Measurements from ENCODE around the gene DGKZ. TPM values are rescaled to one million over a fixed set of nuclear protein-coding genes. Genes with fewer than 3 reads are reported as not detected.

Gene DGKZ
- 12.5 and 55.5 TPM in 2 replicates for total RNA-seq (ENCODE audit: low replicate concordance)

GRCh38 chr11:46346886-46347636, at the start of gene DGKZ:
Gene DGKZ, plus strand, starts transcription at chr11:46347463. Its CDS starts 197 bp downstream, at chr11:46347660.
- Histone ChIP-seq H2AFZ (replicated peaks) (peak within 1 kb of the TSS; percentile 48), H3K79me2 (ENCODE audit: low read depth) (peaks cover 39% of the 10 kb centered on the region), H3K4me3 (peak within 1 kb of the TSS; percentile 93), H3F3A (ENCODE audit: low read depth) (peaks cover 9% of the 10 kb centered on the region), H3K27me3 (peaks cover 12% of the 10 kb centered on the region), H3K4me1 (peaks cover 29% of the 10 kb centered on the region), H3K36me3 (no peaks in the 10 kb centered on the region), H3K4me2 (peak within 1 kb of the TSS; percentile 99), H4K20me1 (ENCODE audit: low read depth) (peaks cover 35% of the 10 kb centered on the region), H3K27ac (no peak within 1 kb of the TSS), H3K9me3 (ENCODE audit: low read depth) (no peaks in the 10 kb centered on the region), H3K9ac (peak within 1 kb of the TSS; percentile 66)
- Mint-ChIP-seq H3K36me3 (no peaks in the 10 kb centered on the region), H3K4me1 (peaks cover 50% of the 10 kb centered on the region), H3K27ac (peak within 1 kb of the TSS; percentile 0), H3K9me3 (peaks cover 4% of the 10 kb centered on the region), H3K27me3 (ENCODE audit: insufficient read depth, low read depth) (peaks cover 15% of the 10 kb centered on the region), H3K4me3 (peak within 1 kb of the TSS; percentile 88)
- DNase-seq (ENCODE audit: low spot score) = peak; percentile 95
- peak; percentile 64 for TF ChIP-seq CTCF (IDR thresholded peaks at IDR 0.05)
- TF ChIP-seq EZH2phosphoT487 (IDR thresholded peaks at IDR 0.05) = no peak
- TF ChIP-seq EZH2 (IDR thresholded peaks at IDR 0.05) = no peak

DNA sequence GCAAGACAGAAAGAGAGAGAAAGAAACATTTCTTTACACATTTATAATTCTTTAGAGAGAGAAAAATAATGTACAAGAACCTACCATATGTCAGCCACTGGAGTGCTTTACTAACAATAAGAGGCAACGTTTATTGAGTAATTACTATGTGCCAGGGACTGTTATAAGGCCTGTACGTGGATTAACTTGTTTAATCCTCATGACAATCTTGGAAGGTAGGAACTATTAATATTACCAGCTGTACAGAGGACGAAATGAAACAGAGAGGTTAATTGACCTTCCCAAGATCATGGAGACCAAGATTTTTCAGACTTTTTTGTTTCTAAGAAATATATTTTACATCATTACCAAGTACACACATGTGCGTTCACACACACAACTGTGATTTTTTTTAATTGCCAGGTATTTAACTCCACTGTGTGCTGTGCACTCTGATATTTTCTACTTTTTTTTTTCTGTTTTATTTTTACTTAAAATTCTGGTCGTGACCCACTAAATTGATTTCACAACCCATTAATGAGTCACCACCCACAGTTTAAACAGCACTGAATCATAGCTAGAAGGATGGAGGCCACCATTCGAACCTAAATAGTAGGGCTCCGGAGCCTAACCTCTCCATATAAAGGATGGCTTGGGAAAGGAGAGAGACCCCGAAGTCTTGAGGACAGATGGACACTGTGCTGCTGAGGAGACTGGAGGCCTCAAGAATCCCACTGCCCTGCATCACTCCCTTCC, 48.4 kb upstream of the DGKZ start:
- peaks cover 6% of the 10 kb centered on the region for H3K27me3 Mint-ChIP-seq (ENCODE audit: insufficient read depth, low read depth)
- Histone ChIP-seq H3F3A (ENCODE audit: low read depth) (peaks cover 30% of the 10 kb centered on the region), H3K4me1 (peaks cover 29% of the 10 kb centered on the region), H3K9ac (no peak overlapping the region), H3K4me2 (no peak overlapping the region), H3K4me3 (no peak overlapping the region), H3K27ac (no peak overlapping the region), H3K9me3 (ENCODE audit: low read depth) (no peaks in the 10 kb centered on the region), H2AFZ (replicated peaks) (no peak overlapping the region), H3K79me2 (ENCODE audit: low read depth) (no peaks in the 10 kb centered on the region), H4K20me1 (ENCODE audit: low read depth) (no peaks in the 10 kb centered on the region), H3K27me3 (peaks cover 7% of the 10 kb centered on the region), H3K36me3 (no peaks in the 10 kb centered on the region)
- no peak overlapping the region for H3K4me3 Mint-ChIP-seq
- H3K4me1 Mint-ChIP-seq = peaks cover 23% of the 10 kb centered on the region
- no peaks in the 10 kb centered on the region for H3K9me3 Mint-ChIP-seq
- no peak overlapping the region for H3K27ac Mint-ChIP-seq
- TF ChIP-seq EZH2 (IDR thresholded peaks at IDR 0.05) = no peak
- TF ChIP-seq EZH2phosphoT487 (IDR thresholded peaks at IDR 0.05) = no peak
- TF ChIP-seq CTCF (IDR thresholded peaks at IDR 0.05) = no peak
- no peak for DNase-seq (ENCODE audit: low spot score)
- H3K36me3 Mint-ChIP-seq = no peaks in the 10 kb centered on the region

DNA sequence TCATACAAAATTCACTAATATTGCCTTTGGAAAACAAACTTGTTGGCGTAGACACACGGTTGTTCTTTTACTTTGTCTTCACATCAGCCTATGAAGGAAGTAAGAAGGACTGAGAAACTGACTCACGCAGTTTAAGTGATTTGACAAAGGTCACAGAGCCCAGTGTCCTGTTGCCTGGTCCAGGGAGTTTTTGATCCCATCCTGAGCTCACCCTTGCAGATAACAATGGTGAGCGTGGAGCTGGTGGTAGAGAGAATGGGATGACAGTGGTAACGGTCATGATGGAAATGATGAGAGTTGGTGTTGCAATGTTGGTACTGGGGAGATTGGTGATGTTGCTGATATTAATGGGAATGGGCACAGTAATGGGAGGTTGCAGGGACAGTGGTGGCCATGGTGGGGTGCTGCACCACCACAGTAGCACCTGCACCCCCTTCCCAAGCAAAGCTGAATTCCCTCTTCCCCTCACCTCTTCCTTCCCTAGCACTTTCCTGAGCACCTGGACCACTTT, 47.8 kb upstream of the DGKZ start:
- Histone ChIP-seq H3K36me3 (no peaks in the 10 kb centered on the region), H3K4me1 (peaks cover 25% of the 10 kb centered on the region), H3K79me2 (ENCODE audit: low read depth) (no peaks in the 10 kb centered on the region), H3K4me3 (no peak overlapping the region), H3K9me3 (ENCODE audit: low read depth) (no peaks in the 10 kb centered on the region), H3F3A (ENCODE audit: low read depth) (peaks cover 23% of the 10 kb centered on the region), H4K20me1 (ENCODE audit: low read depth) (no peaks in the 10 kb centered on the region), H3K27me3 (peaks cover 7% of the 10 kb centered on the region), H2AFZ (replicated peaks) (no peak overlapping the region), H3K9ac (no peak overlapping the region), H3K4me2 (no peak overlapping the region), H3K27ac (no peak overlapping the region)
- H3K27ac Mint-ChIP-seq = peak overlapping the region; percentile 22
- H3K4me3 Mint-ChIP-seq = no peak overlapping the region
- peaks cover 16% of the 10 kb centered on the region for H3K4me1 Mint-ChIP-seq
- H3K27me3 Mint-ChIP-seq (ENCODE audit: insufficient read depth, low read depth) = peaks cover 6% of the 10 kb centered on the region
- H3K9me3 Mint-ChIP-seq = no peaks in the 10 kb centered on the region
- H3K36me3 Mint-ChIP-seq = no peaks in the 10 kb centered on the region
- TF ChIP-seq CTCF (IDR thresholded peaks at IDR 0.05) = no peak
- TF ChIP-seq EZH2phosphoT487 (IDR thresholded peaks at IDR 0.05) = no peak
- TF ChIP-seq EZH2 (IDR thresholded peaks at IDR 0.05) = no peak
- no peak for DNase-seq (ENCODE audit: low spot score)

Measured in neural progenitor cell (in vitro differentiated cells).